Neuronal stem cell (in vitro differentiated cells): ENCODE results near the gene HACD2.

ENCODE experiments used
- DNase-seq: peaks from one replicate; pipeline ENCODE4 v3.0.0-alpha.2; 2013; ENCODE audit warnings: low spot score
- H2AFZ ChIP-seq: one replicate; pipeline ENCODE4 v1.6.1; 2013; ENCODE audit warnings: mild to moderate bottlenecking, low read length, inconsistent platforms
- H2AK5ac ChIP-seq: 2 replicates; pipeline ENCODE4 v1.6.1; 2013; ENCODE audit warnings: low read depth, mild to moderate bottlenecking, inconsistent platforms, low read length, moderate library complexity, mixed read lengths
- H2BK120ac ChIP-seq: 2 replicates; pipeline ENCODE4 v1.6.1; 2013; ENCODE audit warnings: low read depth, mild to moderate bottlenecking, inconsistent platforms, low read length, moderate library complexity, mixed read lengths
- H2BK12ac ChIP-seq: one replicate; pipeline ENCODE4 v1.6.1; 2013; ENCODE audit warnings: low read length, inconsistent platforms
- H2BK15ac ChIP-seq: 2 replicates; pipeline ENCODE4 v1.6.1; 2013; ENCODE audit warnings: mild to moderate bottlenecking, low read length, inconsistent platforms, mixed read lengths
- H2BK5ac ChIP-seq: one replicate; pipeline ENCODE4 v1.6.1; 2013; ENCODE audit warnings: inconsistent platforms, mild to moderate bottlenecking, low read length, moderate library complexity
- H3K14ac ChIP-seq: one replicate; pipeline ENCODE4 v1.6.1; 2013; ENCODE audit warnings: low read length, inconsistent platforms
- H3K18ac ChIP-seq: 2 replicates; pipeline ENCODE4 v1.6.1; 2013; ENCODE audit warnings: low read length, inconsistent platforms
- H3K23ac ChIP-seq: 2 replicates; pipeline ENCODE4 v1.6.1; 2013; ENCODE audit warnings: low read depth, mild to moderate bottlenecking, mixed read lengths, low read length, inconsistent platforms; ENCODE audit not compliant: poor library complexity
- H3K27ac ChIP-seq: replicated peaks from 3 replicates; pipeline ENCODE4 v1.5.1; 2013; ENCODE audit warnings: low read length, inconsistent platforms
- H3K27me3 ChIP-seq, 3 experiments: 2 replicates each; pipeline ENCODE4 v1.6.1; 2013; ENCODE audit warnings: low read length in 3 of 3, mild to moderate bottlenecking in 2 of 3, inconsistent platforms in 1 of 3, low read depth in 1 of 3, mixed read lengths in 1 of 3, moderate library complexity in 1 of 3; ENCODE audit not compliant: control insufficient read depth in 3 of 3, insufficient read depth in 3 of 3
- H3K36me3 ChIP-seq, 2 donors: replicated peaks in 1 of 2; 2 replicates each; pipeline ENCODE4 v1.6.1; 2013; ENCODE audit warnings: low read length in 2 of 2; ENCODE audit not compliant: control insufficient read depth in 2 of 2, insufficient read depth in 2 of 2
- H3K4ac ChIP-seq: 2 replicates; pipeline ENCODE4 v1.6.1; 2013; ENCODE audit warnings: inconsistent platforms, mild to moderate bottlenecking, low read length, moderate library complexity
- H3K4me1 ChIP-seq, 2 donors: 1 replicate in 1 of 2; 2 replicates in 1 of 2; pipeline ENCODE4 v1.6.1; 2013; ENCODE audit warnings: low read length in 2 of 2, low read depth in 1 of 2; ENCODE audit not compliant: control insufficient read depth in 2 of 2, insufficient read depth in 1 of 2
- H3K4me2 ChIP-seq: one replicate; pipeline ENCODE4 v1.6.1; 2013; ENCODE audit warnings: mild to moderate bottlenecking, low read length, inconsistent platforms; ENCODE audit not compliant: insufficient read depth, poor library complexity, severe bottlenecking
- H3K4me3 ChIP-seq, 2 donors: 2 replicates each; pipeline ENCODE4 v1.5.1; 2013; ENCODE audit warnings: low read length in 2 of 2, mild to moderate bottlenecking in 2 of 2, inconsistent platforms in 1 of 2, moderate library complexity in 1 of 2
- H3K79me1 ChIP-seq: one replicate; pipeline ENCODE4 v1.6.1; 2013; ENCODE audit warnings: low read depth, mild to moderate bottlenecking, inconsistent platforms, low read length, moderate library complexity
- H3K9ac ChIP-seq: one replicate; pipeline ENCODE4 v1.6.1; 2013; ENCODE audit warnings: mild to moderate bottlenecking, low read depth, low read length, inconsistent platforms; ENCODE audit not compliant: poor library complexity
- H3K9me3 ChIP-seq, 2 donors: replicated peaks in 1 of 2; 2 replicates each; pipeline versions ENCODE3 to v1.6.1; 2013; ENCODE audit warnings: low read length in 2 of 2, mild to moderate bottlenecking in 2 of 2, inconsistent platforms in 1 of 2, low read depth in 1 of 2, mixed read lengths in 1 of 2, moderate library complexity in 1 of 2; ENCODE audit not compliant: control insufficient read depth in 2 of 2, insufficient read depth in 1 of 2
- H4K8ac ChIP-seq: one replicate; pipeline ENCODE4 v1.6.1; 2013; ENCODE audit warnings: low read depth, mild to moderate bottlenecking, inconsistent platforms, low read length, moderate library complexity
- H4K91ac ChIP-seq: one replicate; pipeline ENCODE4 v1.6.1; 2013; ENCODE audit warnings: low read length, low read depth, mild to moderate bottlenecking, inconsistent platforms; ENCODE audit not compliant: poor library complexity
- WGBS, 2 donors: extraction: QIAGEN DNeasy Blood & Tissue Kit; methylation state at CpG; one replicate each; pipeline ENCODE4 v1.1.7; 2013; ENCODE audit warnings: missing lambda C conversion rate in 2 of 2, mixed read lengths in 1 of 2; ENCODE audit not compliant: insufficient read length in 2 of 2, insufficient replicate concordance in 1 of 2; ENCODE audit errors: extremely low coverage in 2 of 2; 5-methylcytosine and 5-hydroxymethylcytosine counted together

HACD2 gene

DNA sequence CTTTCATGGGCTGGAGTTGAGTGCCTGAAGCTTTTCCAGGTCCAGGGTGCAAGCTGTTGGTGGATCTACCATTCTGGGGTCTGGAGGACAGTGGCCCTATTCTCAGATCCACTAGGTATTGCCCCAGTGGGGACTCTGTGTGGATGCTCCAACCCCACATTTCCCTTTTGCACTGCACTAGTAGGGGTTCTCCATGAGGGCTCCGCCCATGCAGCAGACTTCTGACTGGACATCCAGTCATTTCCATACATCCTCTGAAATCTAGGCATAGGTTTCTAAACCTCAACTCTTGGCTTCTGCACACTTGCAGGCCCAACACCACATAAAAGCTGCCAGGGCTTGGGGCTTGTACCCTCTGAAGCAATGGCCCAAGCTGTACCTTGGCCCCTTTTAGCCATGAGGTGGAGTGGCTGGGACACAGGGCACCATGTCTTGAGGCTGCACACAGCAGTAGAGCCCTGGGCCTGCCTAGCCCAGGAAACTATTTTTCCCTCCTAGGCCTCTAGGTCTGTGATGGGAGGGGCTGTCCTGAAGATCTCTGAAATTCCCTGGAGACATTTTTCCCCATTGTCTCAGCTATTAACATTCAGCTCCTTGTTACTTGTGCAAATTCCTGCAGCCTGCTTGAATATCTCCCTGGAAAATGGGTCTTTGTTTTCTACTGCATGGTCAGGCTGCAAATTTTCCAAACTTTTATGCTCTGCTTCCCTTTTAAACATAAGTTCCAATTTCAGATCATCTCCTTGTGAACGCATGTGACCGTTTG is 6.0 kb upstream of the HACD2 start:
- no peaks in the 10 kb centered on the region for H3K27me3 ChIP-seq
- H3K4me1 ChIP-seq: peaks cover 0 to 1% of the 10 kb centered on the region in 2 donors
- no peak overlapping the region for H3K23ac ChIP-seq
- no peak overlapping the region for H3K4ac ChIP-seq
- no peak overlapping the region for H3K14ac ChIP-seq
- no peak overlapping the region for H3K4me3 ChIP-seq
- peaks cover 11 to 25% of the 10 kb centered on the region in 2 donors for H3K36me3 ChIP-seq
- no peak overlapping the region for H2AFZ ChIP-seq
- H3K18ac ChIP-seq: no peak overlapping the region
- no peak overlapping the region for H3K9ac ChIP-seq
- no peak overlapping the region for H2BK15ac ChIP-seq
- H4K91ac ChIP-seq: no peak overlapping the region
- H3K79me1 ChIP-seq: no peaks in the 10 kb centered on the region
- WGBS, 2 donors: no CpG with 5 or more reads among the region's 3 CpGs
- no peak for DNase-seq
- no peak overlapping the region for H2BK12ac ChIP-seq
- H2BK120ac ChIP-seq: no peak overlapping the region
- H2AK5ac ChIP-seq: no peak overlapping the region
- no peak overlapping the region for H2BK5ac ChIP-seq
- no peak overlapping the region for H3K27ac ChIP-seq
- no peak overlapping the region for H3K4me2 ChIP-seq
- H4K8ac ChIP-seq: no peak overlapping the region
- H3K9me3 ChIP-seq: peaks cover 17 to 37% of the 10 kb centered on the region in 2 donors

DNA sequence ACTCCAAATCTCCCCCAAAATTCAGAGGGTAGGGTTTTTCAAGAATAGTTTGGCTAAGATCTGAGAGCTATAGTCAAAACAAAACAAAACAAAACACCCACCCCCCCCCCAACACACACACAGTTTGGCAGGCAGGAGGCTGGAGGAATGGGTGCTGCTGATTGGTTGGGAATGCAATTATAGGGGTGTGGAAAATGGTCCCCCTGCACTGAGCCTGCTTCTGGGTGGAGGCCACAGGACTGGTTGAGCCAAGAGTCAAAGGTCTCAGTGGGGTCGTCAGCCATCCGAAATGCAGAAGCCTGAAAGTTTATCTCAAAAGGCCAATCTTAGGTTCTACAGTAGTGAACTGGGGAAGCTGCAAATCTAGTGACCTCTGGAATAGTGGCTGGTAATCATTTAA is 2.5 kb upstream of the HACD2 start:
- no peak overlapping the region for H3K4ac ChIP-seq
- H4K8ac ChIP-seq: no peak overlapping the region
- no peak overlapping the region for H2BK120ac ChIP-seq
- H3K27ac ChIP-seq: no peak overlapping the region
- no peak overlapping the region for H2BK12ac ChIP-seq
- no peak overlapping the region for H3K4me2 ChIP-seq
- no peak overlapping the region for H2BK5ac ChIP-seq
- no peak overlapping the region for H3K23ac ChIP-seq
- no peak overlapping the region for H3K18ac ChIP-seq
- H3K9ac ChIP-seq: no peak overlapping the region
- no peak overlapping the region for H2AK5ac ChIP-seq
- H3K4me1 ChIP-seq: peaks cover 0 to 4% of the 10 kb centered on the region in 2 donors
- no peak overlapping the region for H4K91ac ChIP-seq
- DNase-seq: no peak
- H3K4me3 ChIP-seq: no peak overlapping the region
- no CpG with 5 or more reads among the region's 2 CpGs for WGBS, 2 donors
- H3K27me3 ChIP-seq: no peaks in the 10 kb centered on the region
- H3K79me1 ChIP-seq: no peaks in the 10 kb centered on the region
- H3K9me3 ChIP-seq: peaks cover 17 to 37% of the 10 kb centered on the region in 2 donors
- H2BK15ac ChIP-seq: no peak overlapping the region
- H3K36me3 ChIP-seq: peaks cover 11 to 23% of the 10 kb centered on the region in 2 donors
- H3K14ac ChIP-seq: no peak overlapping the region
- no peak overlapping the region for H2AFZ ChIP-seq

DNA sequence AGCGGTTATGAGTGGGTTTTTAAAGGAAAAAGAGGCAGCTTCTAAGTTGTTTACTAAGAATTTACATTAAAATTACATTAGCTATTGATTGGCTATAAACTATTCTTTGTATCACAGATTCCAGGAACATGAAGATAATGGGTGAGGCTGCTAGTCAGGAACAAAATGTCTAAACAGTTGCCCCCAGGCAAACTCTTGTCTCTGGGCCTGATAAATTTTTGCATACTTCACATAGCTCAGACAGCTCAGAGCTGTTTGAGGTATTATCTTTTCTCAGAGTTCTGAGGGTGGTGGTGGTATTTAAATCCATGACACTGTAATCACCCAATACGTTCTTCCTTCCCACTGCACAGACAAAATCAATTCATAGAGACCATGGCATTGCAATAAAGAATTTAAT is 2.1 kb upstream of the HACD2 start:
- no peak for DNase-seq
- Histone ChIP-seq H4K8ac (no peak overlapping the region), H3K79me1 (no peaks in the 10 kb centered on the region), H2AFZ (no peak overlapping the region), H3K4me3 (no peak overlapping the region), H2AK5ac (no peak overlapping the region), H3K27ac (no peak overlapping the region), H3K18ac (no peak overlapping the region), H2BK5ac (no peak overlapping the region), H2BK12ac (no peak overlapping the region), H3K23ac (no peak overlapping the region), H4K91ac (no peak overlapping the region), H3K9me3 (peaks cover 17 to 37% of the 10 kb centered on the region in 2 donors), H2BK120ac (no peak overlapping the region), H3K4me1 (peaks cover 0 to 4% of the 10 kb centered on the region in 2 donors), H3K36me3 (peaks cover 10 to 23% of the 10 kb centered on the region in 2 donors), H3K9ac (no peak overlapping the region), H2BK15ac (no peak overlapping the region), H3K14ac (no peak overlapping the region), H3K4me2 (no peak overlapping the region), H3K4ac (no peak overlapping the region), H3K27me3 (no peaks in the 10 kb centered on the region)
- WGBS, 2 donors: no CpG with 5 or more reads among the region's 2 CpGs

DNA sequence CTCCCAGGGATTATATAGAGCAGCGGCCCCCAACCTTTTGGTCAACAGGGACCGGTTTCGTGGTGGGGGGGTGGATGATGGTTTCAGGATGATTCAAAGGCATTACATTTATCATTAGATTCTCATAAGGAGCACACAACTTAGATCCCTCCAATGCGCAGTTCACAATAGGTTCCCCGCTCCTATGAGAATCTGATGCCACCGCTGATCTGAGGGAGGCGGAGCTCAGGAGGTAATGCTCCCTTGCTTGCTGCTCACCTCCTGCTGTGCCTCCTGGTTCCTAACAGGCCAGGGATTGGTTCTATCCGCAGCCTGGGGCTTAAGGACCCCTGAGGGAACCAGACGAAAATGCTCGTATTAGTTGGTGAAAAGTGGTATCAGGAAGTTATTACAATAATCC is 1.3 kb upstream of the HACD2 start:
- peak overlapping the region; percentile 89 for H2AFZ ChIP-seq
- H4K8ac ChIP-seq: no peak overlapping the region
- peak overlapping the region; percentile 41 for H3K4me2 ChIP-seq
- peaks cover 17 to 34% of the 10 kb centered on the region in 2 donors for H3K9me3 ChIP-seq
- H3K4me1 ChIP-seq: peaks cover 0 to 4% of the 10 kb centered on the region in 2 donors
- DNase-seq: peak; percentile 18
- peaks cover 10 to 29% of the 10 kb centered on the region in 2 donors for H3K36me3 ChIP-seq
- no peak overlapping the region for H2AK5ac ChIP-seq
- H3K18ac ChIP-seq: no peak overlapping the region
- H3K79me1 ChIP-seq: no peaks in the 10 kb centered on the region
- no peak overlapping the region for H2BK15ac ChIP-seq
- WGBS, 2 donors: no CpG with 5 or more reads among the region's 10 CpGs
- no peak overlapping the region for H3K23ac ChIP-seq
- no peak overlapping the region for H3K9ac ChIP-seq
- no peak overlapping the region for H4K91ac ChIP-seq
- H2BK12ac ChIP-seq: no peak overlapping the region
- peak overlapping the region; percentile 63 to 96 for H3K4me3 ChIP-seq
- no peak overlapping the region for H3K4ac ChIP-seq
- no peak overlapping the region for H3K27ac ChIP-seq
- no peaks in the 10 kb centered on the region for H3K27me3 ChIP-seq
- H3K14ac ChIP-seq: no peak overlapping the region
- no peak overlapping the region for H2BK120ac ChIP-seq
- no peak overlapping the region for H2BK5ac ChIP-seq
